Measurements from ENCODE around the gene CAMTA1. TPM values are rescaled to one million over a fixed set of nuclear protein-coding genes. Genes with fewer than 3 reads are reported as not detected.
A peak's percentile ranks its signal among the peaks of the same experiment; 100 is the strongest.

The CAMTA1 gene
- total and polyA plus RNA-seq, 2 experiments from 2014 or later, result 89.0 to 145 TPM

DNA sequence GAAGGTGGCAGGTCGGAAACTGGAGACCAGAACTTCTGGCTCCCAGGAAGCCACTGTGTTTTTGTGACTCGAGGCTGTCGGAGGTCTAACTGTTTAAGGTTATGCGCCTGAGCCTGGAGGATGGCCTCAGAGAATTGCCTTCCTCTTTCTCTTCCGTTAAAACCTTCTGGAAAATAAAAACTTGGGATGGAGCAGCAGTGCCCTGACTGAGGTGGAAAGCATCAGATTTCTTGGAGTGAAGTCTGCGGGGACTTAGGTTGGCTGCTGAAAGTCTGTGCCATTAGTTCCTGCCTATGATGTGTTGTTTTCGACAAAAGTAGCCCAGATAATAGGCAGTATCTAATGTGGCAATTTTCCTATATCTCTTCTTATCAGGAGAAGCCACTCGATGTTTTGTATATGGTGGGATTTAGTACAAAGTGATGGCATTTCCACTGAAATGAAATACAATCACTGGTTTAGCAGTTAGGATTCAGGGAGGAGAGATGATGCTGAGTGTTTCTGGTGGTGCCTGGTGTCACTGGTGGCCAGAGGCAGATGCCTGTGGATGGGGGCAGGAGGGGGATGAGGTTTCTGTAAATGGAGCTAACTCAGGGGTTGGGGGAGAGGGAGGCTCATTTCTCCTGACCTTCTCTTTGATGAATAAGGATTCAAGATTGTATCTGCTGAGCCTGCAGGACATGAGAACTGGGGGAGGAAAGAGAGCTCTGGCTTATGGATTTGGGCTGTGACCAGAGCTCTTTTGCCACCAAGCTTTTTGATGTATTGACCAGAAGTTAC lies 150.8 kb downstream of the CAMTA1 start:
- H3K4me2 ChIP-seq, result peak overlapping the region; percentile 35
- TF ChIP-seq, protein P1, sequence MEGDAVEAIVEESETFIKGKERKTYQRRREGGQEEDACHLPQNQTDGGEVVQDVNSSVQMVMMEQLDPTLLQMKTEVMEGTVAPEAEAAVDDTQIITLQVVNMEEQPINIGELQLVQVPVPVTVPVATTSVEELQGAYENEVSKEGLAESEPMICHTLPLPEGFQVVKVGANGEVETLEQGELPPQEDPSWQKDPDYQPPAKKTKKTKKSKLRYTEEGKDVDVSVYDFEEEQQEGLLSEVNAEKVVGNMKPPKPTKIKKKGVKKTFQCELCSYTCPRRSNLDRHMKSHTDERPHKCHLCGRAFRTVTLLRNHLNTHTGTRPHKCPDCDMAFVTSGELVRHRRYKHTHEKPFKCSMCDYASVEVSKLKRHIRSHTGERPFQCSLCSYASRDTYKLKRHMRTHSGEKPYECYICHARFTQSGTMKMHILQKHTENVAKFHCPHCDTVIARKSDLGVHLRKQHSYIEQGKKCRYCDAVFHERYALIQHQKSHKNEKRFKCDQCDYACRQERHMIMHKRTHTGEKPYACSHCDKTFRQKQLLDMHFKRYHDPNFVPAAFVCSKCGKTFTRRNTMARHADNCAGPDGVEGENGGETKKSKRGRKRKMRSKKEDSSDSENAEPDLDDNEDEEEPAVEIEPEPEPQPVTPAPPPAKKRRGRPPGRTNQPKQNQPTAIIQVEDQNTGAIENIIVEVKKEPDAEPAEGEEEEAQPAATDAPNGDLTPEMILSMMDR (IDR thresholded peaks at IDR 0.05; ENCODE audit: poor library complexity), result no peak
- TF ChIP-seq EZH2 (IDR thresholded peaks at IDR 0.05; ENCODE audit: borderline replicate concordance), result no peak
- TF ChIP-seq EZH2phosphoT487 (IDR thresholded peaks at IDR 0.05; ENCODE audit: low read depth, severe bottlenecking, unreplicated experiment), result no peak
- no peak overlapping the region for H3K4me3 ChIP-seq
- H3K9me3 ChIP-seq (ENCODE audit: low read depth), result no peaks in the 10 kb centered on the region
- H4K20me1 ChIP-seq (ENCODE audit: insufficient read depth, poor library complexity, severe bottlenecking), result no peaks in the 10 kb centered on the region
- no peaks in the 10 kb centered on the region for H3K4me1 ChIP-seq (ENCODE audit: insufficient read depth)
- H2AFZ ChIP-seq, result no peak overlapping the region
- DNase-seq (ENCODE audit: low spot score), result no peak
- no peaks in the 10 kb centered on the region for H3K27me3 ChIP-seq
- H3K27ac ChIP-seq, result peak overlapping the region; percentile 23
- H3K9me2 ChIP-seq (replicated peaks; ENCODE audit: insufficient read depth), result no peaks in the 10 kb centered on the region
- H3K79me2 ChIP-seq, result no peaks in the 10 kb centered on the region
- WGBS (ENCODE audit: low lambda C conversion rate, missing lambda C conversion rate), result 71% methylated on average over 8 of the region's 8 CpGs
- H3K36me3 ChIP-seq (replicated peaks; ENCODE audit: insufficient read depth, low read depth), result no peaks in the 10 kb centered on the region

DNA sequence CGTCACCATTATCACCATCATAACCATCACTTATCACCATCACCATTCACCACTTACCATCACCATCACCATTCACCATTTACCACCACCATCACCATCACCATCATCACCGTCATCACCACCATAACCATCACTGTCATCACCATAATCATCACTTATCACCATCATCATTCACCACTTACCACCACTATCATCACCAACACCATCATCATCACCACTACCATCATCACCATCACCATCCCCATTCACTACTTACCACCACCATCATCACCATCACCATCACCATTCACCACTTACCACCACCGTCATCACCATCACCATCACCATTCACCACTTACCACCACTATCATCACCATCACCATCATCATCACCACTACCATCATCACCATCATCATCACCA lies 151.8 kb downstream of the CAMTA1 start:
- Histone ChIP-seq H3K27ac (no peak overlapping the region), H3K4me3 (no peak overlapping the region), H3K4me2 (no peak overlapping the region), H3K79me2 (no peaks in the 10 kb centered on the region), H4K20me1 (ENCODE audit: insufficient read depth, poor library complexity, severe bottlenecking) (no peaks in the 10 kb centered on the region), H3K27me3 (no peaks in the 10 kb centered on the region), H3K9me2 (replicated peaks; ENCODE audit: insufficient read depth) (no peaks in the 10 kb centered on the region), H2AFZ (no peak overlapping the region), H3K9me3 (ENCODE audit: low read depth) (no peaks in the 10 kb centered on the region), H3K36me3 (replicated peaks; ENCODE audit: insufficient read depth, low read depth) (no peaks in the 10 kb centered on the region), H3K4me1 (ENCODE audit: insufficient read depth) (no peaks in the 10 kb centered on the region)
- no peak for DNase-seq (ENCODE audit: low spot score)
- no peak for TF ChIP-seq EZH2phosphoT487 (IDR thresholded peaks at IDR 0.05; ENCODE audit: low read depth, severe bottlenecking, unreplicated experiment)
- no peak for TF ChIP-seq EZH2 (IDR thresholded peaks at IDR 0.05; ENCODE audit: borderline replicate concordance)
- TF ChIP-seq, protein P1 (IDR thresholded peaks at IDR 0.05; ENCODE audit: poor library complexity), result no peak
- WGBS (ENCODE audit: low lambda C conversion rate, missing lambda C conversion rate), result 91% methylated on average over 3 of the region's 3 CpGs

- H4K20me1 ChIP-seq (ENCODE audit: insufficient read depth, poor library complexity, severe bottlenecking), result no peaks in the 10 kb centered on the region
- no peaks in the 10 kb centered on the region for H3K4me1 ChIP-seq (ENCODE audit: insufficient read depth)
- no peaks in the 10 kb centered on the region for H3K79me2 ChIP-seq
- H3K9me2 ChIP-seq (replicated peaks; ENCODE audit: insufficient read depth), result no peaks in the 10 kb centered on the region
- no peaks in the 10 kb centered on the region for H3K36me3 ChIP-seq (replicated peaks; ENCODE audit: insufficient read depth, low read depth)
- no peak for DNase-seq (ENCODE audit: low spot score)
- no peaks in the 10 kb centered on the region for H3K27me3 ChIP-seq
- no peak overlapping the region for H3K27ac ChIP-seq
- TF ChIP-seq EZH2phosphoT487 (IDR thresholded peaks at IDR 0.05; ENCODE audit: low read depth, severe bottlenecking, unreplicated experiment) (no peak), EZH2 (IDR thresholded peaks at IDR 0.05; ENCODE audit: borderline replicate concordance) (no peak)
- TF ChIP-seq, protein P1 (IDR thresholded peaks at IDR 0.05; ENCODE audit: poor library complexity), result no peak
- 89% methylated on average over 5 of the region's 5 CpGs for WGBS (ENCODE audit: low lambda C conversion rate, missing lambda C conversion rate)
- no peak overlapping the region for H3K4me2 ChIP-seq
- no peak overlapping the region for H2AFZ ChIP-seq
- H3K9me3 ChIP-seq (ENCODE audit: low read depth), result no peaks in the 10 kb centered on the region
- H3K4me3 ChIP-seq, result no peak overlapping the region
These were observed 154.1 kb downstream of the CAMTA1 start for GRCh38 chr1:6939363-6939762.

All from hepatocyte (in vitro differentiated cells).